ENCODE data around the gene MEIS2.

GRCh38 chr15:37007301-37007700 lies 93.0 kb downstream of the MEIS2 start:
- no peak for TF ChIP-seq CTCF (IDR thresholded peaks at IDR 0.05; ENCODE audit: insufficient read depth, low read depth, low read length)
- no peak for TF ChIP-seq EZH2 (IDR thresholded peaks at IDR 0.05; ENCODE audit: insufficient read depth, low read length)

Data from astrocyte (in vitro differentiated cells and primary cell).